ENCODE measurements around the gene SNCA.

The SNCA gene

GRCh38 chr4:89725268-89725667 is 111.7 kb downstream of the SNCA start:
- no peaks in the 10 kb centered on the region for H3K36me3 ChIP-seq (ENCODE audit: control insufficient read depth, insufficient read depth, low read length)
- H3K27me3 ChIP-seq (replicated peaks; ENCODE audit: control insufficient read depth, insufficient read depth, low read length), result no peaks in the 10 kb centered on the region
- TF ChIP-seq, protein P1, sequence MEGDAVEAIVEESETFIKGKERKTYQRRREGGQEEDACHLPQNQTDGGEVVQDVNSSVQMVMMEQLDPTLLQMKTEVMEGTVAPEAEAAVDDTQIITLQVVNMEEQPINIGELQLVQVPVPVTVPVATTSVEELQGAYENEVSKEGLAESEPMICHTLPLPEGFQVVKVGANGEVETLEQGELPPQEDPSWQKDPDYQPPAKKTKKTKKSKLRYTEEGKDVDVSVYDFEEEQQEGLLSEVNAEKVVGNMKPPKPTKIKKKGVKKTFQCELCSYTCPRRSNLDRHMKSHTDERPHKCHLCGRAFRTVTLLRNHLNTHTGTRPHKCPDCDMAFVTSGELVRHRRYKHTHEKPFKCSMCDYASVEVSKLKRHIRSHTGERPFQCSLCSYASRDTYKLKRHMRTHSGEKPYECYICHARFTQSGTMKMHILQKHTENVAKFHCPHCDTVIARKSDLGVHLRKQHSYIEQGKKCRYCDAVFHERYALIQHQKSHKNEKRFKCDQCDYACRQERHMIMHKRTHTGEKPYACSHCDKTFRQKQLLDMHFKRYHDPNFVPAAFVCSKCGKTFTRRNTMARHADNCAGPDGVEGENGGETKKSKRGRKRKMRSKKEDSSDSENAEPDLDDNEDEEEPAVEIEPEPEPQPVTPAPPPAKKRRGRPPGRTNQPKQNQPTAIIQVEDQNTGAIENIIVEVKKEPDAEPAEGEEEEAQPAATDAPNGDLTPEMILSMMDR (IDR thresholded peaks at IDR 0.05; ENCODE audit: insufficient read depth, low read length, poor library complexity, severe bottlenecking), result no peak
- no peak overlapping the region for H3K4me3 ChIP-seq (replicated peaks; ENCODE audit: low read depth, low read length)
- no peak for DNase-seq (ENCODE audit: extremely low read depth, insufficient read length)

GRCh38 chr4:89724716-89725115 is 112.2 kb downstream of the SNCA start:
- no peaks in the 10 kb centered on the region for H3K27me3 ChIP-seq (replicated peaks; ENCODE audit: control insufficient read depth, insufficient read depth, low read length)
- no peak overlapping the region for H3K4me3 ChIP-seq (replicated peaks; ENCODE audit: low read depth, low read length)
- no peaks in the 10 kb centered on the region for H3K36me3 ChIP-seq (ENCODE audit: control insufficient read depth, insufficient read depth, low read length)
- no peak for DNase-seq (ENCODE audit: extremely low read depth, insufficient read length)
- TF ChIP-seq, protein P1 (IDR thresholded peaks at IDR 0.05; ENCODE audit: insufficient read depth, low read length, poor library complexity, severe bottlenecking), result no peak

DNA sequence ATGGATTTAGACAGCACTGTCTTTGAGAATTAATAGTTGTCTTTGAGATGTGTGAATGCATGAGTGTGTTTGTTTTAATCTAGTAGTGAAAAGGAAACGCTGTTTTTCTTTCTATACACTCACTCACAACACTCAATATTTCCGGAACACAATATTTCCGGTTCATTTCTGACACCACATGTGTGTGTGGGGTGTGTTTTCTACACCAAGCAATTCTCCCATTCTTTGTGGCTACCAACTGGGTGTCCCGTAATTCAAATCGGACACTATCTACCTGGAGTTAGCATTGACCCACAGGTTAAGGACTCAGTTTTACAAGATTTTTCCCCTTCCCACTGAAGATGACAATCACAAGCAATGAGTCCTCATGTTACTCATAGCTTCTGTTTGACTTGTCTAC is 113.9 kb downstream of the SNCA start:
- H3K36me3 ChIP-seq (ENCODE audit: control insufficient read depth, insufficient read depth, low read length), result no peaks in the 10 kb centered on the region
- no peak for DNase-seq (ENCODE audit: extremely low read depth, insufficient read length)
- no peak overlapping the region for H3K4me3 ChIP-seq (replicated peaks; ENCODE audit: low read depth, low read length)
- H3K27me3 ChIP-seq (replicated peaks; ENCODE audit: control insufficient read depth, insufficient read depth, low read length), result no peaks in the 10 kb centered on the region
- TF ChIP-seq, protein P1 (IDR thresholded peaks at IDR 0.05; ENCODE audit: insufficient read depth, low read length, poor library complexity, severe bottlenecking), result no peak

DNA sequence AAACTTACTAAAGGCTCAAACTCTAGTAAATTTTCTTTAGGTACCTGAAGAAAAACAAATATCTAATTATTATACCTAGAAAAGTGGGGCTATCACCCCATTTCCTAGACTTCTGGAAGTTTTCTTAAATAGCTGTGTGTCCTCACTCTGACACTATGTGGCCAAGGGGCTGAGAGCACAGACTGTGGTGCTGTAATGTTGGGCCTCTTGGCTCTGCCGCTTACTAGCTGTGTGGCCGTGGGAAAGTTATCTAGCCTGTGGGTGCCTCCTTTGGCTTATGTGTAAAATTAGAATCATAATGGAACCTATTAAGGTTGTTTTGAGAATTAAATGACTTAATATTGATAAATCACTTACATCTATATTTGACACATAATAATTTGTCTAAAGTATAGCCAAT is 114.4 kb downstream of the SNCA start:
- TF ChIP-seq, protein P1 (IDR thresholded peaks at IDR 0.05; ENCODE audit: insufficient read depth, low read length, poor library complexity, severe bottlenecking), result no peak
- no peak for DNase-seq (ENCODE audit: extremely low read depth, insufficient read length)
- Histone ChIP-seq H3K27me3 (replicated peaks; ENCODE audit: control insufficient read depth, insufficient read depth, low read length) (no peaks in the 10 kb centered on the region), H3K36me3 (ENCODE audit: control insufficient read depth, insufficient read depth, low read length) (no peaks in the 10 kb centered on the region), H3K4me3 (replicated peaks; ENCODE audit: low read depth, low read length) (no peak overlapping the region)

DNA sequence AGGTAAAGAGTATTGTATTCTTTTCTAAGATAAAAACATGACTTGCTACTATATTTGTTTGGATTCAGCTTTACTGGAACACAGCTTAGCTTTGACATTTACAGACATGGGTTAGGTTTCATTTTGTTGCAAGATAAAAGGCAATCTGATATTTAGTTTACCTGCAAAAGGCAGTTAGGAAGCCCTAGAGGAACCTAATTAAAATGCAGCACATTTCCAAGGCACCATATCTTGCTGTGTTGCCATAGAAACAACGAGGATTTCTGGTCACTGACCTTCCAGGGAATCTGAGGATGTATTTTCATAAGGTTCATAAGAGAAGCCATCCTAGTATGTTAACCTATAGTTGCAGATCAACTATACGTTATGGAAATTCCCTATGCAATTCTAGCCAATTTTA is 116.0 kb downstream of the SNCA start:
- Histone ChIP-seq H3K36me3 (ENCODE audit: control insufficient read depth, insufficient read depth, low read length) (no peaks in the 10 kb centered on the region), H3K27me3 (replicated peaks; ENCODE audit: control insufficient read depth, insufficient read depth, low read length) (no peaks in the 10 kb centered on the region), H3K4me3 (replicated peaks; ENCODE audit: low read depth, low read length) (no peak overlapping the region)
- TF ChIP-seq, protein P1 (IDR thresholded peaks at IDR 0.05; ENCODE audit: insufficient read depth, low read length, poor library complexity, severe bottlenecking), result no peak
- no peak for DNase-seq (ENCODE audit: extremely low read depth, insufficient read length)

DNA sequence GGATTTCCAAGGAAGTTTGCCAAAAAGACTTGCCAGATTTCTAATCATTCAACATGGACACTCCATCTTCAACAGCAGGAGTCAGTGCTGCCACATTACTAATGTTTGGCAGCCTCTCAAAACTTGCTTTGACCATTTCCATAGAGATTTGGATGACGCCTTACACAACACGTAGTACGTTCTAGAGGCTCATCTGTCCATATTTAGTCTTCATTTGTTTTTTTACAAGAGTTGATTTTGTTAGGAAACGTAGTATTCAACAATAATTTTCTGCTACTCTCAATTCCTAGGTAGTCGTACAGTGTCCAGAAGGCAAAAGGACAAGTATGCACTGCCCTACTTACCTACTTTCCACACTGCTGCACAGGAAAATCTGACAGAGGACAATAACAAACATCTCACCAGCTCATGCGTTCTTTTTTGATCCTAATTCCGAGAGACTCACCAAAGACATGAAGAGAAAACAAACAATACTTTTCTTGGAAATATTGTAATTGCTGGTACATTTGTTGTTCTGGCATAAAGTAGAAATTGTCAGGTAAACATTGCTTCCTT is 117.3 kb downstream of the SNCA start:
- DNase-seq (ENCODE audit: extremely low read depth, insufficient read length), result no peak
- H3K27me3 ChIP-seq (replicated peaks; ENCODE audit: control insufficient read depth, insufficient read depth, low read length), result no peaks in the 10 kb centered on the region
- H3K4me3 ChIP-seq (replicated peaks; ENCODE audit: low read depth, low read length), result no peak overlapping the region
- TF ChIP-seq, protein P1 (IDR thresholded peaks at IDR 0.05; ENCODE audit: insufficient read depth, low read length, poor library complexity, severe bottlenecking), result no peak
- H3K36me3 ChIP-seq (ENCODE audit: control insufficient read depth, insufficient read depth, low read length), result no peaks in the 10 kb centered on the region

All from GM06990 (cell line).